Limb (tissue), 2 donors: ENCODE results near the gene NR5A1.
A peak's percentile ranks its signal among the peaks of the same experiment; 100 is the strongest.

Experiments
- DNase-seq, 2 donors: peaks; one replicate each; pipeline ENCODE4 v3.0.0-alpha.2; 2016; ENCODE audit errors: extremely low spot score in 2 of 2

NR5A1 gene

DNA sequence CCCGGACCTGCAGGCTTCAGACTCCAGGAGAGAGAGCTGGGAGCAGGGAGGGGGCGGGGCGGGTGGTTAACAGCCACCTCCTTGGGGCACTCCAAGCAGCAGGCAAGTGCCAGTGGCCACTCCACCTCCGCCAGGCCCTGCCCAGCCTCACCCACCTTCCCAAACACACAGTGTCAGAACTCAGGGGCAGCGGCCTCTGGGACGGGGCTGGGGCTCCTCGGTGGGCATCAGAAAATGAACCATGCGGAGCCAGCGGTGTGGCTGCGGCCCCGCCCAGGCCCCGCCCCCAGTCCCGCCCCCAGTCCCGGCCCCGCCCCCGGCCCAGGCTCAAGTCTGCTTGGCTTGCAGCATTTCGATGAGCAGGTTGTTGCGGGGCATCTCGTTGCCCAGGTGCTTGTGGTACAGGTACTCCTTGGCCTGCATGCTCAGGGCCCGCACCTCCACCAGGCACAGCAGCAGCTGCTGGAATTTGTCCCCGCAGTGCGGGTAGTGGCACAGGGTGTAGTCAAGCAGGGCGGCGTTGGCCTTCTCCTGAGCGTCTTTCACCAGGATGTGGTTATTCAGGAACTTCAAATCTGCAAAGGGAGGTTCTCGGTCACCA lies 24.7 kb downstream of the NR5A1 start:
- DNase-seq: no peak

DNA sequence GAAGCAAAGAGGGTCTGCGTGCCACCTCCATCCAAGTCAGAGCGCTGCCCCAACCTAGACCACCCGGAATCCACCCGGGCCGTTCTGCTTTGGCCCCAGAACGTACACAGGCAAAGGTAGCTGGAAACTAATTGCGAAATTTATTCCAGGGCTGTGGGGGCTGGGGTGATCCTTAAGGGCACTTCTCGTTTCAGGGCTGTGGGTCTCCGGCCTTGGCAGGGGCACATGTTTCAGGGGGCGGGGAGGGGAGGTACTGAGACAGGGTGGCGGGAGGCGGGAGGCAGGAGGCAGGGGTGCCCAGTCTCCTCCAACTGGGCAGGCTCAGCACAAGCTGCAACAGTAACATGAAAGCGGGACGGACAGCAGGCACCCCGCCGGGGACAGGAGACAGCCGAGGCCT lies 26.1 kb downstream of the NR5A1 start:
- DNase-seq: no peak

DNA sequence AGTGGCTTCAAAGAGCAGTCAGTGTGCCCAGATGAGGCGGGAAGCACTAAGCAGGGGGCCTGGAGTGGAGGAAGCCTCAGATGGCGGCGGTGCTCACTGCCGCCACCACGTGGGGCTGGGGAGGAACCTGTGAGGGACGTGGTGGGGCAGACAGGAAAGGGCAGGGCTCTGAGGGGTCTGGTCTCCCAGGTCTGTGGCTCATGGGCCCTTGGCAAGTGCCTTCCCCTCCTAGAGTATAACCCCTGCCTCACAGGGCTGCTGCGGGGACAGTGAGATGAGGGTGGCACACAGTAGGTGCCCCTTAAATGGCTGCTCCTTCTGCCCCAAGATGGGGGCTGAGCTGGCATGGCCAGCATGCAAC lies 26.6 kb downstream of the NR5A1 start:
- DNase-seq: no peak

DNA sequence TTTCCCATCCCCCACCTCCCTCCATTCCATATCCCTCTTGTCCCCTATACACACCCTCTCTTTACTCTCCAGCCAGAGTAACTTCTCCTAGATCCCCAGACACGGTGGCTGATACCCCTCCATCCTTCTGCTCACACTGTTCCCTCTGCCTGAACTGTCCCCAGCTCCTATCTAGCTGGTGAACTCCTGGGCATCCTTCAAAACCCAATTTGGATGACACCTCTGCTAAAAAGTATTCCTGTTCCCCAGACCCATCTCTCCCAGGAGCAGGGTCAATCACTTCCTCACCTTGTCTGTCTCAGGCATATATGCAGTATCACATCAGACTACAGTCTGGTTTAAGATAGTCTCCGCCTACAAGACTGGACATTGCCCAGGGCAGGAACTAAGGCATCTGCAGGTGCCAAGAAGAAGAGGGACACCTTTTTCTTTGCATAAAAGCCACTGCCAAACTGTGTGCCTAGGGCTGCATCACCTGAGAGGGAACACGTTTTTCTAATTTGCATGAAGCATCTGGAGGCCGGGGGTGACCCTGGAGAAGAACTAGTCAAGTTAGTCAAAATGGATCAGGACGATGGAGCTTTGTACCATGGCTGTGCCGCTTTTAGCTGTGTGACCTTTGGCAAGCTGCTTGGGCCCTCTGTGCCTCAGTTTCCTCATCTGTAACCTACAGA lies 27.1 kb downstream of the NR5A1 start:
- no peak for DNase-seq

DNA sequence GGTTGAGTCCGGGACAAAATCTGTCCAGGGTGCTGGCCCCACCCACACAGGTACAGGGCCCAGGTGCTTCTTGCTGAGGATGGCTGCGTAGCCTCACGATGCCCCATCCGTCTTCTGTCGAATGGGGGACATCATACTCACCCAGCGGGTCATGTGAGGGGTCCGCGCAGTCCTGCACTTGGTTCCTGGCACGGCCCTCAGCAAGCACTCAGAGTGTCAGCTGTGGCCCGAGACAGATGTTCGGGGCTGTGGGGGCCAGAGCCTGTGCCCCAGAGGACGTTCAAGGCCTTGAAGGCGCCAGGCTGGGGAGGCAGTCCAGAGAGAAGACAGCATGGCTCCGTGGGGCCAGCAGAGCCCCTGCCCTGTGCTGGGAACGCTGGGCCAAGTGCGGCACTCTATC lies 27.8 kb downstream of the NR5A1 start:
- DNase-seq: no peak

DNA sequence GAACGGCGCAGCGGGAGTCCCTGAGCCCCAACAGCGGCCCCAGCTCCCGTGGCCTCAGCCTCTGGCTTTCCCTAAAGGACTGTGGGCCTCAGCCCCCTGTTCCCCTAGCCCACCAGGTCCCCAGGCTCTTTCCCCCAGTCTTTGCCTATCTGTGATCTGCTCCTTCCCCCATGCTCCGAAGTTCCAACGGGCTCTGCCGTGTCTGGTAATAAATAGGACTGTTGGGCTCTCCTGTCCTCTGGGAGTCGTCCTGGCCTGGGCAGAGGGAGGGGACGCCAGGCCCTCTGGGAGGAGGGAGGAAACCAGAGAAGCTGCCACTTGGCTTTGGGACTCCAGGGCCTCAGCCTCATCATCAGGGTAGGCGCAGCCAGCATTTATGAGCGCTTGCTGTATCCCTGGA lies 28.8 kb downstream of the NR5A1 start:
- DNase-seq: no peak

DNA sequence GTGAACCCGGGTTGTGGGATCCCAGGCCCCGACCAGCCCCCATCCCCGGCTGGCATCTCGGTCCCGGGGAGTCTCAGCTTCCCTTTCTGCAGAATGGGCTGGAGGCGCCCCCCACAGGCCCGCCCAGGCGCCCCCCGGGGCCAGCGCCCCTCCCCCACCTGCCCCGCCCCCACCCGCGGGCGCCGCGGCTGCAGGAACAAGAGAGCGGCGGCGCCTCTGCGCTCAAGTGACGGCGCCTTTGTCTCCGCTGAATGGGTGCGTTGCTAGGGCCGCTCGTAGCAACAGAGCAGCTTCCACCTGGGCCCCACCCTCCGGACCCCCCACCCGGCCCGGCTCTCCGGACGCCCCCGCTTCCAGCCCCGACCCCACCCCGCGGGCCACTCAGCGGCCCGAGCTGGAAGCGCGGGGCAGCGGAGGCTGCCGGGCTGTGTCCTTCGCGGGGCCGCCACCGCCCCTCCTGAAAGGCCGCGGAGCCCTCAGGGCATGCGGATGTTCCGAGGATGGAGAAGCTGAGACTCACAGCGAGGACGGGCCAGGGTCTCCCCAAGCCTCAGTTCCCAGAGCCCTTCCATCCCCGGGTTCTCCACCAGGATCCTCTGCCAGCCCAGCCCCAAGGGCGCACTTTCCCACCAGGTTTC lies 29.4 kb downstream of the NR5A1 start:
- peak in 1 of 2 donors; percentile 71 for DNase-seq

DNA sequence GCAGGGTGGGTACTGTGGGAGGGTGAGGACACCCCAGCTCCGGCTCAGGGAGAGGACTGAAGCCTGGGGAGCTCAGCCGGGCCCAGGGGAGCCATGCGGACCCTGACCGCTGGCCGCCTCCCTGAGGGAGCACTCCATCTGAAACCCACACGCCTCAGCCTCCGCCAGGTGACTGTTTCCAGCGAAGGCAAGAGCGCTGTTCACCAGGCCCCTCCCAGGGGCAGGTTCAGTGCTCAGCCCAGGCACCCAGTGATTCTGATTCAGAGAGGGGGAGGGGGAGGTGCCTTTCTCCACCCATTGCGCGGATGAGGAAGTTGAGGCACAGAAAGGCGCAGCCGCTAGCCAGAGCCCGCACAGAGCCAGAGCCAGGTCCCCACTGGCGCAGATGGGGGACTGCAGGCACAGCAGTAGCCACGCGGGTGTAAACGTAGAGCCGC lies 30.0 kb downstream of the NR5A1 start:
- no peak for DNase-seq

DNA sequence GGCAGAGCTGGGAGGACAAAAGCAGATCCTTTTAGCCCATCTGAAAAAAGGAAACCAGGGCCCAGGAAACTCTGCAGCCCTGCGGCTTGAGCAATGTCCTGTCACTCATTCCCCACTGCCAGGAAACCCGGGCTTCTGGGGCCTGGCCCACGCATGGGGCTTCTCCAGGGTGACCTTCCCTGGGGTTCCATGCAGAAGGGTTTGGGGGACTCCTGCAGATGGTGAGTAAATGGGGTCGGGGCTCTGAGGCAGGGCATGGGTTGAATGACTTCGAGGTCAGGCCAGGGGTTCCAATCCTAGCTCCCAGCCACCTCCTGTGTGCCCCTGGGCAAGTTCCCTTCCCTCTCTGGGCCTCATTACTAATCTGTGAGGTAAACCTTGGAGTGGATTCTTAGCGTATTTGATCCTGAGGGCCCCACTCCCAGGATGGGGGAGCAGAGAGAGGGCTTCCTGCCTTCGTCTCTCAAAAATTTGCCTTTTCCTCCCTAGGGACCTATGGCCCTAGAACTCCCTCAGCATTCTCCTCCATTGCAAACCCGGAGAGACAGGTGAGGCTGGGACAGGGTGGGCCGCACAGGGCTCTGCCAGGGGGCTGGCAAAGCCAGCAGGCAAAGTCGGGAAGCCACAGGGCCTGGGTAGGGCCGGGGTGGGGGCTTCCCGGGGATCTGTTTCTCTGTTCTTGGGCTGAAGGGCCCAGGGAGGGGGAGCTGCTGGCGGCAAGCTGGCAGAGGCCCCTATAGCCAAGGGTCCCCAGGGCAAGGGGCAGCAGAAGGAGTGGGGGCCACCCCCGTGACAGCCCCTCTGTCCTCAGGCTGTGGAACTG lies 31.1 kb downstream of the NR5A1 start:
- DNase-seq: no peak

DNA sequence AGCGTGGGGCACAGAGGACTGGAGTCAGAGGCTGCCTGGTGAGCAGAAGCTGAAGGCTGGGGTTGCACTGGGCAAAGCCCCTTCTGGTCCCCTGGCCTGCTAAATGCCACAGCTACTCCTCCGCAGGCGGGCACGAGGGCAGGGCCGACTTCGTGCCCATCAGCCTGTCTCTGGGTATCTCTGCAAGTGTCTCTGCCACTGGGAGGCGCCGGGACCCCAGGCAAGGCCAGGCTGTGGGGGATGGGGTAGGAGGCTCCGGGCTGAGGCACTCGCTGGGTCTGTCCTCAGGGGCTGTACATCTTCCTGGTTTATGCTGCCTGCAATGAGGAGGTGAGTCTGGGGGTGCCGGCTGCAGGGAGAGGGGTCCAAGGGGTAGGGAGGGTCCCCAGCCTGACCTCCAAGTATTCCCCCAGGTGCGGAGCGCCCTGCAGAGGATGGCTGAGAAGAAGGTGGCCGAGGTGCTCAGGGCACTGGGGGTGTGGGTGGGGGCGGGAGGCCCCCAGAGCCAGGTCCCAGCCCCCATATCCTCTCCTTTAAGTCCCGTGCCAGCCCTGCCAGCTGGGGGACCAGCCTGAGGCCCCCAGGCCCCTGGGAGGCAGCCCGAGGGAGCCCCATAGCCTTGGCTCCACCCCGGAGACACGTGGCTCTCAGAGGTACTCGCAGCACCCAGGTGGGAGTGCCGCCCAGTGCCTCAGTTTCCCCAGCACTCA lies 31.9 kb downstream of the NR5A1 start:
- DNase-seq: no peak

DNA sequence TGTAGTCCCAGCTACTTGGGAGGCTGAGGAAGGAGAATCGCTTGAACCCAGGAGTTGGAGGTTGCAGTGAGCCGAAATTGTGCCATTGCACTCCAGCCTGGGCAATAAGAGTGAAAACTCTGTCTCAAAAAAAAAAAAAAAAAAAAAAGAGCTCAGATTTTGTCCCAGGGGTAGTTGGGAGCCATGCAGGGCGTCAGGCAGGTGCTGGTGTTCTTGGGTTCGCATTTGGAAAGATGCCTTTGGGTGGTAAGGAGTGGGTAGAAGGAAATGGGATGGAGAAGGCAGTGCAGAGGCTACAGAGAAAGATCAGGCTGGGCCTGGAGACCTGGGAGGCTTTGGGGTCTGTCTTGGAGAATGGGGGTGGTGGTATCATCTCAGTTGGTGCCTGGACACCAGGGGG lies 33.0 kb downstream of the NR5A1 start:
- no peak for DNase-seq

DNA sequence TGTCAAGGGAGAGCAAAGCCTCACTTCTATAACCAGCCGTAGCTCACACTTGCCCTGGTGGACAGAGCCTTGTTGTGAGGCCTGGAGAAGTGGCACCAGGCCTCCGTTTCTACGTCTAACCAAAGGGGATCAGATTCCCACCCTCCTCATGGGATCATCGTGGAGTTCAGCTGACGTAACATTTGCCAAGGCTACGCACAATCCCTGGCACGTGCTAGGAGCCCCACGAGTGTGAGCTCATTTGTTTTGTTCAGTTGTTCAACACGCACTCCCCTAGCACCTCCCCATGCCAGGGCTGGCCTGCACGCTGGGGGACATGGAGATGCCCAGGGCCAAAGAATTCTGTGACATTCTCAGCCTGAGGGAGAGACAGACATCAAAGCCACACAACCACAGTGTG lies 33.9 kb downstream of the NR5A1 start:
- no peak for DNase-seq

DNA sequence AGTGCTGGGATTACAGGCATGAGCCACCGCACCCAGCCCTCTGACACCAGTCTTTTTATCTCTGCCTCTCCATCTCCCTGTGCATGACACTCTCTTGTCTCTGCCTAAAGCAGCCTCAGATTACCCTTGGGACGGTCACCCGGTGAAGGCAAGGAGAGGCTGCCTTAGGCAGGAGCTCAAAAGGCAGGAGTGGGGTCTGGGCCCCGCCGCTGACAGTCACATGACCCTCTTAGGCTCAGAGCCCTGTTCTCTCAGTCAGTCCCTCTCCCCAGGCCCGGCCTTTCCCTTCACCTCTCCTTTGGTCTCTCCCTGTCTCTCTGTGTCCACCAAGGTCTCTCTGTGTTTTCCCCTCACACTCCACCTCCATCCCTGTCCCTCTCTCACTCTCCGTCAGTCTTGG lies 34.4 kb downstream of the NR5A1 start:
- no peak for DNase-seq

DNA sequence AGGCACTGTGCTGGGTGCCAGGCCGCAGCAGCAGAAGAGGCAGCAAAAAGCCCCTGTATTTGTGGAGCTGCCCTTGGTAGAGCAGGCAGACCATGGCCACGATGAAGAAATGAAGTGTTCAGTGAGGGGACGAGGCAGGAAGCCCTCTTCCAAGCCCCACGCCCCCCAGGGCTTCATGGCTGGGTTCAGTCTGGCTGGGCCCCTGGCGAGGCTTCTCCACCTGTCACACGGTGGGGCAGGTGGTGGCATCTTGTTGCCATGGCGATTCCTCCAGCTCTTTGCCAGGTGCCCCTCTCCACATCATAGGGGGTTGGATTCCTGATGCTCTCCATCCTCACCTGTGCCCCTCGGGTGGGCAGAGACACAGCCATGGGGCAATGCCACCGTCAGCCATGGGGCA lies 35.4 kb downstream of the NR5A1 start:
- no peak for DNase-seq

DNA sequence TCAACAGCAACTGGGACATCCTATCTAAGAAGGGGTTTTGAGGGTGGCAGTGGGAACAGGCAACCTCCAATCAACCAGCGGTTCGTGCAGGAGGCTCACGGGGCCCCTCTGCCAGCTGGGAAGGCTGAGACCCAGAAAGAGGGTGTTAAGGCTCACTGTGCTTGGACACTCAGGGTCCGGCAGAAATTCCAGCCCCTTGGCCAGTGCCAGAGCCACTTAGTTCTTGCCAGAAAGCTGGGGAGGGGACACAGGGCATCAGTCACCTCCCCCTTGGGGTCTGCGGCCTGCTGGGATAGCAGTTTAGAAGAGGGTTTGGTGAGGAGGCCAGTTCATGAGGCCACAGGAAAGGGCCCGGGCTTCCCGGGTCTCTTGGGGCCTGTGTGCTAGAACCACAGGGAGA lies 36.5 kb downstream of the NR5A1 start:
- DNase-seq: no peak

DNA sequence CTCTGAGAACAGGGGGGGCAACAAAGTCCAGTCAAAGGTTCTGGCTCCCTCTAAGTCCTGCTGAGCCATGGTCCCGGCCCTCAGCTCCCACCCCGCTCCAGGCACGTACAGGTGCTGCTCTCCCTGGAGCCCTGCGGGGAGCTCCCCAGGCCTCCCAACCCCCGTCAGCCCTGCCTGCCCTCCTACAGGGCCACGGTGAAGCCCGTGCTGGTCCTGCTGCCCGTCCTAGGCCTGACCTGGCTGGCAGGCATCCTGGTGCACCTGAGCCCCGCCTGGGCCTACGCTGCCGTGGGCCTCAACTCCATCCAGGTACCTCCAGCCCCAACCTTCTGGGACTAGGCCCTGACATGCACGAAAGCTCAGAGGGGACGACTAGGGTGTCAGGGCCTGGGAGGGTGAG lies 36.9 kb downstream of the NR5A1 start:
- DNase-seq: no peak

DNA sequence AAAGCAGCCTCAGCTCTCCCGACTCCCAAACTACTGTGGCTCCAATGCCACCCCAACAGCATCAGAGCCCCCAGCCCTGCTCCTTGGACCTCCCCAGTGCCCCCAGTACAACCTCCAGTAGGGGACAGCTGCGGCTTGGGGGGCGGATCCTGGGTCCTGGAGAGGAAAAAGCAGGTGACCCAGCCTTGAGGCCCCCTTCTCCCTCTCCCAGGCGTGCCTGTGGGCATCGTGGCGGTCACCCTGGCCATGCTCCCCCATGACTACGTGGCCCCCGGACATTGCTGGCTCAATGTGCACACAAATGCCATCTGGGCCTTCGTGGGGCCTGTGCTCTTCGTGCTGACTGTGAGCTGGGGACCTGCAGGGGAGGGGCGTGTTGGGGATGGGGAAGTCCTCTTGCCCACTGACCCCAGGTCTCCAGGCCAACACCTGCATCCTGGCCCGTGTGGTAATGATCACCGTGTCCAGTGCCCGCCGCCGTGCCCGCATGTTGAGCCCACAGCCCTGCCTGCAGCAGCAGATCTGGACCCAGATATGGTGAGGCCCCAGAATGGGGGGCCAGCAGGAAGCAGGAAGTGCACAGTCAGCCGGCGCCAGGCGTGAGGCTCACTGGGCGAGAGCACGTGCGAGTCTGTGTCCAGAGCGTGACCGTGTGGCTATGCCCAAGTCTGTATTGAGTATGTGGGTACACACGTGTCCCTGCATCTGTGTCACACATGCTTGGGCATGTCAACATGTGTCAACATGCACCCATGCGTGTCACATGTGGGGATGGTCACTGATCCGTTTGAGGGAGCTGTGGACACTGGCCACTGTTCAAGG lies 38.0 kb downstream of the NR5A1 start:
- no peak for DNase-seq

DNA sequence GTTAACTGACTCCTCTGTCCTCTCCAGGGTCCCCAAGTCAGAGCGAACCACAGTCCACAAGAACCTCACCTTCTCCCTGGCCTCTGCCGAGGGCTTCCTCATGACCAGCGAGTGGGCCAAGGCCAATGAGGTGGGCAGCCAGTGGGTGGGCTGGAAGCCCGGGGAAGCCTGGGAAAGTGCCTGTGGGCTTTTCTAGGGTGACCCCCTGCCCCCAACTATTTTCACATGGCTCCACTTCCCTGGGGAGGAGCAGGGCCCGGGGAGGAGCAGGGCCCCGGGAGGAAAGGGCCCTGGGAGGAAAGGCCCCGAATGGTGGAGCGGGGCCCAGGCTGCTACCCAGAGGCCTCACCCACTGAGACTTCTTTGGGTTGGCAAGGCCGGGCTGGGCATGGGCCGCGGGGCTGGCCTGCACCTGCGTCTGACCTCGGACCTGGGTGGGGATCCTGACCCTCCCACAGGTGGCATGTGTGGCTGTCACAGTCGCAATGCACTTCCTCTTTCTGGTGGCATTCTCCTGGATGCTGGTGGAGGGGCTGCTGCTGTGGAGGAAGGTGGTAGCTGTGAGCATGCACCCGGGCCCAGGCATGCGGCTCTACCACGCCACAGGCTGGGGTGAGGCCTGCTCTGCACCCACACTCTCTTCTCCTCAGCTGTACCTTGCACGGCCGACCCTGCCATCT lies 39.0 kb downstream of the NR5A1 start:
- no peak for DNase-seq

DNA sequence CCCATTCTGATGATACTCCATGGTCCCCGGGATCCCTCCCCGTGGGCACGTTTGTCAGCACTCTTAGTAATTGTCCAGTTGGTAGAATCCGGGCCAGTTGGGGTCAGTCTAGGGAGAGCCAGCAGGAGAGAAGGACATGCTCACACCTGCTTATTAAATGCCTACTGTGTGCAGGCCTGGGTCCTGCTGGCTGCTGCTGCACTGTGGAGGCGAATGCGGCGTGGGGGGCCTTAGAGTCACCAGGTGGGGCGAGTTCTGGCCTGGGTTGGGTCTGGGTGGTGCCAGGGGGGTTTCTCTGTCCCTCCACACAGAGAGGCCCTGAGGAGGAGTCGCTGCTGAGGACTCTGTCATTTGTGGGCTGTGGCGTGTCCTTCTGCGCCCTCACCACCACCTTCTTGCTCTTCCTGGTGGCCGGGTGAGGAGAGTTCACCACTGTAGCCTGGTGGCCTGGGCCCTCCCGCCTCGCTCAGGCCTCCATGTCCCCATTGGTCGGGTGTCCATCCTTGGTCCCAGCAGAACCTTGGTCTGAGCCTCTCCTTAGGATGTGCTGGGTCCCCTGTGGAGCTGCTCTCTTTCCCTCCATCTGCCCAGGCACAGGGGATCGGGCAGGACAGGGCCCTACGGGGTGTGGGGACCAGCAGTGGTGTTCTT lies 39.7 kb downstream of the NR5A1 start:
- DNase-seq: no peak

DNA sequence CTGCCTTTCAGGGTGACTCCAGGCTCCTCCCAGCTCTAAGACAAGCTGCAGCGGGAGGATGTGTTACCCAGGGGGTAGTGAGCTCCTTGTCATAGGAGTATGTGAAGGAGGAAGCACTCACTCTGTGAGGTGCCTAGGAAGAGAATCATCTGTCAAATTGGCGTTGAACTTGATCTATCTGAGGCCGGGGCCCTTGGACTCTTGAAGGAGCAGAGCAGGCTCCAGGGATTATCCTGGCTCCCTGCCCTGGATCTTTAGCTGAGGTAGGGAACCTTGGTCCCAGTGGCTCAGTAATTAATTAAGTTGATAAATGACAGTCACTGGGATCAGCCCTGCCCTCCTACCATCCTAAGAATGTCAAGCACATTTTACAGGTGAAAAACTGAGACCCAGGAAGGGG lies 41.5 kb downstream of the NR5A1 start:
- DNase-seq: no peak
